NB4 (cell line): ENCODE data around the gene NDUFA13.

Experiments used
- DNase-seq: peaks from one replicate; pipeline ENCODE4 v3.0.0; 2010; ENCODE audit warnings: low read depth
- H3K4me3 ChIP-seq: one replicate; pipeline ENCODE4 v1.5.1; 2011; ENCODE audit warnings: mild to moderate bottlenecking, low read depth, low read length, moderate library complexity
- CTCF ChIP-seq: IDR thresholded peaks from one replicate; pipeline ENCODE4 v1.5.1; 2012; ENCODE audit warnings: low read depth, low read length
- MAX ChIP-seq: IDR thresholded peaks from 2 replicates; pipeline ENCODE4 v1.6.1; 2011; ENCODE audit warnings: low read depth, low read length
- MYC ChIP-seq: IDR thresholded peaks from 2 replicates; pipeline ENCODE4 v1.6.1; 2011; ENCODE audit warnings: low read depth, low read length
- POLR2A ChIP-seq: IDR thresholded peaks from 2 replicates; pipeline ENCODE4 v1.6.1; 2011; ENCODE audit warnings: mild to moderate bottlenecking; ENCODE audit not compliant: insufficient read length; ENCODE audit errors: extremely low read depth

NDUFA13 gene

GRCh38 chr19:19507354-19507753 is 8.7 kb upstream of the NDUFA13 start:
- TF ChIP-seq MAX (no peak), MYC (no peak), CTCF (no peak), POLR2A (no peak)
- DNase-seq: no peak
- no peak overlapping the region for H3K4me3 ChIP-seq

GRCh38 chr19:19508217-19508616 is 7.8 kb upstream of the NDUFA13 start:
- TF ChIP-seq CTCF (no peak), POLR2A (no peak), MAX (no peak), MYC (no peak)
- no peak for DNase-seq
- no peak overlapping the region for H3K4me3 ChIP-seq

GRCh38 chr19:19510432-19510831 is 5.6 kb upstream of the NDUFA13 start:
- no peak for TF ChIP-seq POLR2A
- no peak for TF ChIP-seq CTCF
- no peak for TF ChIP-seq MYC
- TF ChIP-seq MAX: no peak
- H3K4me3 ChIP-seq: no peak overlapping the region
- DNase-seq: no peak

GRCh38 chr19:19513682-19514081 is 2.3 kb upstream of the NDUFA13 start:
- no peak for TF ChIP-seq CTCF

GRCh38 chr19:19514215-19514657 is 1.8 kb upstream of the NDUFA13 start:
- TF ChIP-seq MAX (no peak), MYC (no peak), CTCF (no peak), POLR2A (no peak)

More at GRCh38 chr19:19513682-19514081, 2.3 kb upstream of the NDUFA13 start:
- H3K4me3 ChIP-seq: no peak overlapping the region
- DNase-seq: no peak

GRCh38 chr19:19514881-19515641 is 964 bp upstream of the NDUFA13 start, which contains the start of gene TSSK6:
TSSK6 (minus strand) TSS chr19:19515548; CDS start chr19:19515427, 121 bp downstream.
- peak within 1 kb of the TSS; percentile 83 for H3K4me3 ChIP-seq
- no peak for DNase-seq
- TF ChIP-seq MYC: no peak
- TF ChIP-seq POLR2A: no peak
- no peak for TF ChIP-seq MAX
- no peak for TF ChIP-seq CTCF

More at GRCh38 chr19:19514215-19514657, 1.8 kb upstream of the NDUFA13 start:
- no peak for DNase-seq
- H3K4me3 ChIP-seq: no peak overlapping the region
